B cell (primary cell): ENCODE measurements around the gene GAD2. TPM values are rescaled to one million over a fixed set of nuclear protein-coding genes. Genes with fewer than 3 reads are reported as not detected.

ENCODE experiments used
- ATAC-seq: fragments of 200-7000 bp; cut with Tn5 transposase; one replicate; pipeline ENCODE4 v1.10.0; 2021; ENCODE audit warnings: low read depth, mild to moderate bottlenecking, moderate number of reproducible peaks, moderate library complexity
- CTCF ChIA-PET: fragments of 350-600 bp; sonication (Branson Sonifier 250); formaldehyde crosslinking; loops from one replicate; lab custom pipeline; 2021; ENCODE audit warnings: antibody characterized with exemption, inconsistent platforms; lab: Charles Lee
- POLR2A ChIA-PET: fragments of 350-600 bp; sonication (Branson Sonifier 250); formaldehyde crosslinking; loops from one replicate; lab custom pipeline; 2021; ENCODE audit warnings: antibody characterized with exemption; lab: Charles Lee
- DNase-seq: peaks from one replicate; pipeline ENCODE4 v3.0.0; 2013
- H2AFZ ChIP-seq: 2 replicates; pipeline ENCODE4 v1.6.1; 2012; ENCODE audit warnings: mild to moderate bottlenecking, low read depth, low read length; ENCODE audit not compliant: insufficient read depth, poor library complexity, severe bottlenecking
- H3K27ac ChIP-seq, 2 donors: 1 replicate in 1 of 2; 2 replicates in 1 of 2; pipeline ENCODE4 v1.5.1; 2012 to 2013; ENCODE audit warnings: low read length in 2 of 2, mild to moderate bottlenecking in 2 of 2, moderate library complexity in 1 of 2
- H3K27me3 ChIP-seq, 4 experiments: fragments of 200-600 bp in 1 of 4; sonication (generic) in 1 of 4; replicated peaks in 1 of 4; 1 replicate in 2 of 4; 2 replicates in 2 of 4; pipeline versions ENCODE4 v1.6.1 to v1.7.0; 2013 to 2016; ENCODE audit warnings: low read length in 3 of 4, mild to moderate bottlenecking in 2 of 4, mixed read lengths in 1 of 4, moderate library complexity in 1 of 4; ENCODE audit not compliant: insufficient read depth in 4 of 4, control insufficient read depth in 3 of 4; ENCODE audit errors: control extremely low read depth in 1 of 4
- H3K36me3 ChIP-seq, 2 experiments: replicated peaks in 1 of 2; 1 replicate in 1 of 2; 2 replicates in 1 of 2; pipeline versions ENCODE4 v1.6.1 to v1.7.1; 2013; ENCODE audit warnings: low read length in 1 of 2; ENCODE audit not compliant: insufficient read depth in 2 of 2, control insufficient read depth in 1 of 2; ENCODE audit errors: control extremely low read depth in 1 of 2, extremely low read depth in 1 of 2
- H3K4me1 ChIP-seq, 2 donors: fragments of 200-600 bp in 1 of 2; sonication (generic) in 1 of 2; 1 replicate in 1 of 2; 2 replicates in 1 of 2; pipeline versions ENCODE4 v1.5.1 to v1.6.1; 2013 to 2017; ENCODE audit warnings: low read length in 2 of 2; ENCODE audit not compliant: control insufficient read depth in 2 of 2, insufficient read depth in 2 of 2
- H3K4me2 ChIP-seq: replicated peaks from 2 replicates; pipeline ENCODE3; 2012; ENCODE audit warnings: mild to moderate bottlenecking, low read depth, low read length; ENCODE audit not compliant: poor library complexity, severe bottlenecking
- H3K4me3 ChIP-seq, 5 experiments: fragments of 200-600 bp in 1 of 5; sonication (generic) in 1 of 5; 1 replicate in 3 of 5; 2 replicates in 2 of 5; pipeline versions ENCODE4 v1.5.1 to v1.7.0; 2011 to 2016; ENCODE audit warnings: low read length in 4 of 5, mild to moderate bottlenecking in 4 of 5, low read depth in 2 of 5, control low read depth in 1 of 5, moderate library complexity in 1 of 5; ENCODE audit not compliant: insufficient read depth in 1 of 5; ENCODE audit errors: control extremely low read depth in 1 of 5, extremely low read depth in 1 of 5
- H3K79me2 ChIP-seq: fragments of 200-600 bp; sonication (generic); one replicate; pipeline ENCODE4 v1.6.0; 2016; ENCODE audit warnings: low read length; ENCODE audit not compliant: control insufficient read depth, insufficient read depth
- H3K9ac ChIP-seq: fragments of 200-600 bp; sonication (generic); 2 replicates; pipeline ENCODE4 v1.6.1; 2017; ENCODE audit warnings: mild to moderate bottlenecking, low read length, moderate library complexity
- H3K9me3 ChIP-seq, 3 donors: one replicate each; pipeline versions ENCODE4 v1.6.1 to v1.7.1; 2013; ENCODE audit warnings: low read length in 2 of 3; ENCODE audit not compliant: control insufficient read depth in 2 of 3, insufficient read depth in 1 of 3; ENCODE audit errors: control extremely low read depth in 1 of 3
- H4K20me1 ChIP-seq: 2 replicates; pipeline ENCODE4 v1.6.0; 2012; ENCODE audit warnings: mild to moderate bottlenecking, low read length; ENCODE audit not compliant: insufficient read depth, control insufficient read depth, poor library complexity, severe bottlenecking
- H3K27ac Mint-ChIP-seq: one replicate; pipeline ENCODE4 v1.8.0; 2021; ENCODE audit warnings: mixed read lengths
- H3K27me3 Mint-ChIP-seq: one replicate; pipeline ENCODE4 v1.8.0; 2021; ENCODE audit warnings: mixed read lengths
- H3K4me1 Mint-ChIP-seq: one replicate; pipeline ENCODE4 v1.8.0; 2021; ENCODE audit warnings: mixed read lengths
- H3K4me3 Mint-ChIP-seq: one replicate; pipeline ENCODE4 v1.8.0; 2021; ENCODE audit warnings: mixed read lengths
- H3K9me3 Mint-ChIP-seq: one replicate; pipeline ENCODE4 v1.8.0; 2022; ENCODE audit warnings: mixed read lengths; ENCODE audit not compliant: insufficient read depth
- EZH2 ChIP-seq: IDR thresholded peaks from 2 replicates; pipeline ENCODE4 v1.6.1; 2012; ENCODE audit warnings: borderline replicate concordance, low read depth, mild to moderate bottlenecking, moderate library complexity, low read length; ENCODE audit not compliant: insufficient read depth, poor library complexity, severe bottlenecking
- WGBS: methylation state at CpG from one replicate; pipeline ENCODE4 v1.1.5; 2013; ENCODE audit warnings: missing lambda C conversion rate; ENCODE audit not compliant: insufficient coverage; 5-methylcytosine and 5-hydroxymethylcytosine counted together
- intact Hi-C: fragments of 100-400 bp; cut with micrococcal nuclease; formaldehyde crosslinking; loops from one replicate; pipeline ENCODE4 v1.10.0; 2022
- polyA plus RNA-seq: library from polyadenylated mRNA; depleted of rRNA; stranded (reverse); fragments of >200 nt; gene quantifications from 2 replicates; pipeline ENCODE4 v1.2.3, GENCODE V29; 2012
- total RNA-seq, 2 donors: library from RNA; stranded (reverse); fragments of 120-200 nt in 1 of 2; gene quantifications; 1 replicate in 1 of 2; 2 replicates in 1 of 2; pipeline versions ENCODE4 v1.2.3 to v1.2.4, GENCODE V29; 2013 to 2022
- TF ChIP-seq, protein P1 (sequence below): fragments of 200-600 bp; IDR thresholded peaks from one replicate; pipeline ENCODE4 v1.8.0; 2022; ENCODE audit warnings: antibody characterized with exemption, mild to moderate bottlenecking

Gene GAD2
- total and polyA plus RNA-seq, 2 donors (not counting 1 experiment from before 2014, with no cell fraction given): not detected

DNA sequence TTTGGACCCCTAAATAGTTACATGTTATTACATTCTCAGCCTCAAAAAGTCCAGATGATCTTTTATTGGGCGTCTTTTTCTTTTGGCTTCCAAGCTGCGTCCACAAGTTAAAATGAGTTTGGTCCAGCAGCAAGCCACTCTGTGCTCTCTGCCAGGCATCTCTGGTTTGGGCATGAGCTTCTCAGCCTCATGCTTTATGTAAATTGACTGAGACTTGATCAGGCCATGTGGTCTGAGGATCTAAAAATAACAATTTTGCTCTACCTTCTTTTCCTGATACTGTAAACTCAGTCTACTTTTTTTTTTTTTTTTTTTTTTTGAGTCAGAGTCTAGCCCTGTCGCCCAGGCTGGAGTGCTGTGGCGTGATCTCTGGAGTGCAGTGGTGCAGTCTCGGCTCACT lies 15.6 kb downstream of the GAD2 start:
- 89% methylated on average over 5 of the region's 5 CpGs for WGBS
- DNase-seq (no peak), ATAC-seq (no peak)
- no peaks in the 10 kb centered on the region for H3K79me2 ChIP-seq
- H3K27me3 Mint-ChIP-seq: peaks cover 52% of the 10 kb centered on the region
- H3K4me1 ChIP-seq: no peaks in the 10 kb centered on the region
- intact Hi-C loops: no loop called here
- no peak overlapping the region for H3K27ac Mint-ChIP-seq
- no peak overlapping the region for H3K9ac ChIP-seq
- CTCF ChIA-PET: no interaction called here
- H3K4me1 Mint-ChIP-seq: no peaks in the 10 kb centered on the region
- no peak overlapping the region for H3K4me3 Mint-ChIP-seq
- no peak overlapping the region for H3K4me2 ChIP-seq
- H3K9me3 Mint-ChIP-seq: no peaks in the 10 kb centered on the region
- POLR2A ChIA-PET: no interaction called here
- no peak overlapping the region for H3K4me3 ChIP-seq
- no peaks in the 10 kb centered on the region for H3K36me3 ChIP-seq
- H3K9me3 ChIP-seq: no peaks in the 10 kb centered on the region
- H2AFZ ChIP-seq: no peak overlapping the region
- no peaks in the 10 kb centered on the region for H4K20me1 ChIP-seq
- no peak overlapping the region for H3K27ac ChIP-seq
- H3K27me3 ChIP-seq: peaks cover 0 to 8% (median 0%) of the 10 kb centered on the region in 4 experiments
- no peak for TF ChIP-seq EZH2
- TF ChIP-seq, protein P1, sequence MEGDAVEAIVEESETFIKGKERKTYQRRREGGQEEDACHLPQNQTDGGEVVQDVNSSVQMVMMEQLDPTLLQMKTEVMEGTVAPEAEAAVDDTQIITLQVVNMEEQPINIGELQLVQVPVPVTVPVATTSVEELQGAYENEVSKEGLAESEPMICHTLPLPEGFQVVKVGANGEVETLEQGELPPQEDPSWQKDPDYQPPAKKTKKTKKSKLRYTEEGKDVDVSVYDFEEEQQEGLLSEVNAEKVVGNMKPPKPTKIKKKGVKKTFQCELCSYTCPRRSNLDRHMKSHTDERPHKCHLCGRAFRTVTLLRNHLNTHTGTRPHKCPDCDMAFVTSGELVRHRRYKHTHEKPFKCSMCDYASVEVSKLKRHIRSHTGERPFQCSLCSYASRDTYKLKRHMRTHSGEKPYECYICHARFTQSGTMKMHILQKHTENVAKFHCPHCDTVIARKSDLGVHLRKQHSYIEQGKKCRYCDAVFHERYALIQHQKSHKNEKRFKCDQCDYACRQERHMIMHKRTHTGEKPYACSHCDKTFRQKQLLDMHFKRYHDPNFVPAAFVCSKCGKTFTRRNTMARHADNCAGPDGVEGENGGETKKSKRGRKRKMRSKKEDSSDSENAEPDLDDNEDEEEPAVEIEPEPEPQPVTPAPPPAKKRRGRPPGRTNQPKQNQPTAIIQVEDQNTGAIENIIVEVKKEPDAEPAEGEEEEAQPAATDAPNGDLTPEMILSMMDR: no peak

DNA sequence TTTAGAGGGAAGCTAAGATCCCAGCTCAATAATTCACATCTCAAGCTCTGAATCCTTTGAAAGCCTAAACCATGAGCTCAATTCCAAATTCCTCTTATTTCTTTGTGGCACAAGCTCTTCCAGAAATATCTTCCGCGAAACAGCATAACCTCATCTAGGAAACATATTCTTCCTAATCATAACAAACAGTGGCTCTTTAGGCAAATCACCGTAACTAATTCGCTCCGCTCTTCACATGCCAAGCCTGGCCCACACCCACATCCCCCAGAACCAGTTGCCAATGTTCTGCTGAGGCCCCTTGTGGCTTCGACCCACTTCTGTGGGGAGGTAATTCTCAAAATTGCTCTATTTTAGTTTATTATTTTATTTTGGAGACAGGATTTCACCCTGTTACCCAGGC lies 19.2 kb downstream of the GAD2 start:
- WGBS: 100% methylated on average over 2 of the region's 6 CpGs
- H3K4me1 Mint-ChIP-seq: no peaks in the 10 kb centered on the region
- no peak overlapping the region for H3K27ac Mint-ChIP-seq
- Histone ChIP-seq H3K9ac (no peak overlapping the region), H3K4me2 (no peak overlapping the region), H3K79me2 (no peaks in the 10 kb centered on the region), H3K9me3 (no peaks in the 10 kb centered on the region), H4K20me1 (no peaks in the 10 kb centered on the region), H3K4me1 (no peaks in the 10 kb centered on the region), H3K36me3 (no peaks in the 10 kb centered on the region), H3K27ac (no peak overlapping the region), H3K4me3 (no peak overlapping the region), H3K27me3 (peaks cover 0 to 11% (median 0%) of the 10 kb centered on the region in 4 experiments), H2AFZ (no peak overlapping the region)
- ChIA-PET POLR2A (no interaction called here), CTCF (no interaction called here)
- peaks cover 53% of the 10 kb centered on the region for H3K27me3 Mint-ChIP-seq
- intact Hi-C loops: no loop called here
- H3K9me3 Mint-ChIP-seq: no peaks in the 10 kb centered on the region
- H3K4me3 Mint-ChIP-seq: no peak overlapping the region
- DNase-seq (no peak), ATAC-seq (no peak)
- TF ChIP-seq, protein P1: no peak
- TF ChIP-seq EZH2: no peak
